HG02571 (cell line): ENCODE results near the gene TMEM239.

Source experiments
- ATAC-seq: cut with Tn5 transposase; IDR thresholded peaks from one replicate; pipeline ENCODE4 v1.9.1; 2021; ENCODE audit warnings: mild to moderate bottlenecking, moderate library complexity; ENCODE audit not compliant: unreplicated experiment

The TMEM239 gene

GRCh38 chr20:2845607-2846006 lies 29.4 kb downstream of the TMEM239 start:
- ATAC-seq: no peak

GRCh38 chr20:2846698-2847097 lies 30.5 kb downstream of the TMEM239 start:
- ATAC-seq: no peak

GRCh38 chr20:2847802-2848201 lies 31.6 kb downstream of the TMEM239 start:
- ATAC-seq: no peak

- ATAC-seq: no peak
Observed at GRCh38 chr20:2849529-2849928, 33.4 kb downstream of the TMEM239 start.

GRCh38 chr20:2851086-2851485 lies 34.9 kb downstream of the TMEM239 start:
- no peak for ATAC-seq

GRCh38 chr20:2858591-2858990 lies 42.4 kb downstream of the TMEM239 start:
- no peak for ATAC-seq

- ATAC-seq: no peak
Observed at GRCh38 chr20:2859330-2860121, 43.4 kb downstream of the TMEM239 start.

- ATAC-seq: no peak
Observed at GRCh38 chr20:2864626-2865025, 48.5 kb downstream of the TMEM239 start.

- ATAC-seq: no peak
Observed at GRCh38 chr20:2865101-2865500, 48.9 kb downstream of the TMEM239 start.

- no peak for ATAC-seq
Observed at GRCh38 chr20:2865630-2866029, 49.5 kb downstream of the TMEM239 start.

GRCh38 chr20:2866236-2866635 lies 50.1 kb downstream of the TMEM239 start:
- ATAC-seq: no peak

GRCh38 chr20:2867081-2867864 lies 51.1 kb downstream of the TMEM239 start:
- ATAC-seq: no peak
